Esophagus (tissue), 2 donors: Measurements from ENCODE around the gene TRDN. TPM values are rescaled to one million over a fixed set of nuclear protein-coding genes. Genes with fewer than 3 reads are reported as not detected.
"Not testable (repeated sequence)": the region's sequence is repeated elsewhere in the genome, so short reads cannot be mapped to it uniquely, and the experiment has no call there.

Experiments used
- H3K27ac ChIP-seq, 2 donors: one replicate each; pipeline ENCODE4 v1.5.1; 2013; ENCODE audit warnings: low read depth in 2 of 2, mild to moderate bottlenecking in 2 of 2, inconsistent platforms in 1 of 2, low read length in 1 of 2, moderate library complexity in 1 of 2
- H3K27me3 ChIP-seq, 2 donors: one replicate each; pipeline ENCODE4 v1.6.1; 2013; ENCODE audit warnings: low read length in 2 of 2, control low read depth in 1 of 2, mild to moderate bottlenecking in 1 of 2; ENCODE audit not compliant: insufficient read depth in 2 of 2, control insufficient read depth in 1 of 2
- H3K36me3 ChIP-seq, 2 donors: one replicate each; pipeline ENCODE4 v1.6.1; 2013; ENCODE audit warnings: low read length in 1 of 2; ENCODE audit not compliant: control insufficient read depth in 2 of 2, insufficient read depth in 2 of 2
- H3K4me1 ChIP-seq, 2 donors: one replicate each; pipeline ENCODE4 v1.6.1; 2013; ENCODE audit warnings: low read length in 1 of 2; ENCODE audit not compliant: control insufficient read depth in 2 of 2, insufficient read depth in 2 of 2
- H3K4me3 ChIP-seq, 2 donors: one replicate each; pipeline ENCODE4 v1.5.1; 2013; ENCODE audit warnings: low read length in 2 of 2, mild to moderate bottlenecking in 2 of 2, low read depth in 1 of 2, moderate library complexity in 1 of 2
- H3K9me3 ChIP-seq, 2 donors: one replicate each; pipeline ENCODE4 v1.6.1; 2013; ENCODE audit warnings: mild to moderate bottlenecking in 2 of 2, low read depth in 1 of 2, low read length in 1 of 2, moderate library complexity in 1 of 2; ENCODE audit not compliant: control insufficient read depth in 2 of 2, insufficient read depth in 1 of 2
- WGBS, 2 donors: extraction: QIAGEN DNeasy Blood & Tissue Kit; methylation state at CpG; one replicate each; pipeline ENCODE4 v1.1.7; 2013; 5-methylcytosine and 5-hydroxymethylcytosine counted together
- polyA plus RNA-seq, 2 donors: library from polyadenylated mRNA; stranded (reverse); fragments of 200-250 nt; gene quantifications; one replicate each; pipeline ENCODE4 v1.2.3, GENCODE V29; 2013
- donor health status: healthy with polysubstance abuse.
- donor health status: Bipolar disorder and iron deficiency.

Gene TRDN
- polyA plus RNA-seq, 2 donors: 0.01 TPM; not detected in 1

- Histone ChIP-seq H3K36me3 (no peaks in the 10 kb centered on the region), H3K9me3 (no peaks in the 10 kb centered on the region), H3K27ac (no peak overlapping the region), H3K4me1 (no peaks in the 10 kb centered on the region), H3K27me3 (no peaks in the 10 kb centered on the region), H3K4me3 (no peak overlapping the region)
- WGBS, 2 donors: 70 to 91% methylated on average over 1 of the region's 1 CpG
Measured at GRCh38 chr6:123575188-123575587, 61.6 kb downstream of the TRDN start.

- H3K4me1 ChIP-seq: no peaks in the 10 kb centered on the region
- WGBS, 2 donors: 57 to 64% methylated on average over 7 of the region's 7 CpGs
- H3K36me3 ChIP-seq: no peaks in the 10 kb centered on the region
- H3K27ac ChIP-seq: no peak overlapping the region
- H3K9me3 ChIP-seq: no peaks in the 10 kb centered on the region
- H3K4me3 ChIP-seq: no peak overlapping the region
- no peaks in the 10 kb centered on the region for H3K27me3 ChIP-seq
Measured at GRCh38 chr6:123570813-123571684, 65.7 kb downstream of the TRDN start.

- no peak overlapping the region for H3K27ac ChIP-seq
- no peaks in the 10 kb centered on the region for H3K27me3 ChIP-seq
- H3K36me3 ChIP-seq: no peaks in the 10 kb centered on the region
- H3K9me3 ChIP-seq: no peaks in the 10 kb centered on the region
- H3K4me3 ChIP-seq: no peak overlapping the region
- H3K4me1 ChIP-seq: no peaks in the 10 kb centered on the region
Measured at GRCh38 chr6:123569575-123569974, 67.2 kb downstream of the TRDN start.

- no peaks in the 10 kb centered on the region for H3K9me3 ChIP-seq
- H3K36me3 ChIP-seq: no peaks in the 10 kb centered on the region
- H3K27me3 ChIP-seq: peaks cover 0 to 2% of the 10 kb centered on the region in 2 donors
- H3K27ac ChIP-seq: no peak overlapping the region
- no peaks in the 10 kb centered on the region for H3K4me1 ChIP-seq
- WGBS, 2 donors: 89 to 91% methylated on average over 10 of the region's 10 CpGs
- no peak overlapping the region for H3K4me3 ChIP-seq
Measured at GRCh38 chr6:123565529-123565928, 71.2 kb downstream of the TRDN start.

- Histone ChIP-seq H3K27me3 (peaks cover 0 to 2% of the 10 kb centered on the region in 2 donors), H3K9me3 (no peaks in the 10 kb centered on the region), H3K27ac (no peak overlapping the region), H3K4me1 (no peaks in the 10 kb centered on the region), H3K36me3 (no peaks in the 10 kb centered on the region), H3K4me3 (no peak overlapping the region)
- 36% methylated on average over 3 of the region's 3 CpGs for WGBS, 2 donors
Measured at GRCh38 chr6:123564361-123564760, 72.4 kb downstream of the TRDN start.

DNA sequence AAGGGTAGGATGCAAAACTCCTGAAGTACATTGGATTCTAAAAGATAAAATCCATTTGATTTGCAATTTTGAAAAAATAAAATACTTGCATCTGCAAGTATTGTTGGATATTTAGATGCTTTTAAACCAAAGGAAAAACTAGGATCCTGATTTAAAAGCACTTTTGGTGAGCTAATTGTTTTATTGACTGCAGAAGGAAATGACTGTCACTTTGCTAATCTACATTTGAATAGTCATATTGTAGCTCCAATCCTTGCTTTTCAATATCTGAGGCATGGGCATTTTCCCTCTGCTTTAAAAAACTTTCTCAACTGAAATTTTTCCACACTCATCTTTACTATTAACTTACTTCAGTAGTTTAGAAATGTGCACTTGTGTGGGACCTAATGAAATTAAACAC is 74.1 kb downstream of the TRDN start:
- H3K27ac ChIP-seq: no peak overlapping the region
- no peaks in the 10 kb centered on the region for H3K9me3 ChIP-seq
- no peaks in the 10 kb centered on the region for H3K36me3 ChIP-seq
- H3K4me1 ChIP-seq: no peaks in the 10 kb centered on the region
- H3K4me3 ChIP-seq: no peak overlapping the region
- peaks cover 0 to 2% of the 10 kb centered on the region in 2 donors for H3K27me3 ChIP-seq

DNA sequence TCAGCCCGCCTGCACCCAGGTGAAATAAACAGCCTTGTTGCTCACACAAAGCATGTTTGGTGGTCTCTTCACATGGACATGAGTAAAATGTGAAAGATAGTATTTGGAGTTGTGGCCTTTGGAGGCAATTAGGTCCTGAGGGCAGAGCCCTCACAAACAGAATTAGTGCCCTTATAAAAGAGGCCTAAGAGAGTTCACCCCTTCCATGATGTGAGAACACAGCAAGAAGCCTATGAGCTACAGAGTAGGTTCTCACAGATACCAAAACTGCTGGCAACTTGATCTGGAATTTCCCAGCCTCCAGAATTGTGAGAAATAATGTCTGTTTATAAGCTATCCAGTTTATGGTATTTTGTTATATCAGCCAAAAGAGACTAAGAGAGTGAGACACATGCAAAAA is 74.5 kb downstream of the TRDN start:
- 85 to 93% methylated on average over 1 of the region's 1 CpG for WGBS, 2 donors
- H3K4me1 ChIP-seq: no peaks in the 10 kb centered on the region

GRCh38 chr6:123559816-123560215 is 76.9 kb downstream of the TRDN start:
- not testable (repeated sequence) for H3K4me1 ChIP-seq, H3K4me3 ChIP-seq, H3K27me3 ChIP-seq, H3K36me3 ChIP-seq, H3K27ac ChIP-seq, H3K9me3 ChIP-seq
- 85 to 95% methylated on average over 5 of the region's 5 CpGs for WGBS, 2 donors

More for the DNA sequence above, 74.5 kb downstream of the TRDN start:
- Histone ChIP-seq H3K36me3 (no peaks in the 10 kb centered on the region), H3K27me3 (peaks cover 0 to 2% of the 10 kb centered on the region in 2 donors), H3K9me3 (no peaks in the 10 kb centered on the region), H3K4me3 (no peak overlapping the region), H3K27ac (no peak overlapping the region)

DNA sequence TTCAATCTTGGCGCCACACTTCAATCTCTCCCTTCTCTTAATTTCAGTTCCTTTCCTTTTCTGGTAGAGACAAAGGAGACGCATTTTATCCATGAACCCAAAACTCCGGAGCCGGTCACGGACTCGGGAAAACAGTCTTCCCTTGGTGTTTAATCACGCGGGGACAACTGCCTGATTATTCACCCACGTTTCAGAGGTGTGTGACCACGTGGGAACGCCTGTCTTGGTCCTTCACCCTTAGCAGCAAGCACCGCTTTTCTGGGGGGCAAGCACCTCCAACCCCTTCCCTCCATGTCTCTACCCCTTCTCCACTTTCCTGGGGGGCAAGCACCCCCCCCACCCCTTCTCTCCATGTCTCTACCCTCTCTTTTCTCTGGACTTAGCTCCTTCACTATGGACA is 79.3 kb downstream of the TRDN start:
- not testable (repeated sequence) for H3K4me1 ChIP-seq, H3K36me3 ChIP-seq, H3K9me3 ChIP-seq, H3K27ac ChIP-seq, H3K4me3 ChIP-seq, H3K27me3 ChIP-seq
- 91 to 92% methylated on average over 12 of the region's 12 CpGs for WGBS, 2 donors
